Measurements from ENCODE around the gene PAM.

PAM gene

DNA sequence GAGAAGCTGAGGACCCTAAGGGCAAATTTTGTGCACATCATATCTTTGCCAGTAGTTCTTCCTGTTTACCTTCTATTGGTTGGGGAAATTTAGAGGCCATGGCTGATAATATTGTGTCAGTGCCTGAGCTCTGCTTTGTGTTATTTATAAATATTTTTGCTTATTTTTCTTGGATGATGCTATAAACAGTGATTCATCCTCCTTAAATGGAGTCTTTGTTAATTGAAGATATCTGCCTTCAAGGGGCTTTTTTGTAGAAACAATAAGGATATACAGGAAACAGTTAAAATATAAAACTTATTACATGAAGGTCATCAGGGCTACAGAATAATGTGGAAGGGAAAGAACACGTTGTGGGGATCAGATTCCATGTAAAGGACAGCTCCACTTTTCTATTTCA is 78.0 kb downstream of the PAM start:
- DNase-seq (ENCODE audit: low read depth in 1 of 2, low spot score in 1 of 2) = no peak
- TF ChIP-seq POLR2AphosphoS5 (IDR thresholded peaks at IDR 0.05; ENCODE audit: low read depth) (no peak), SPI1 (IDR thresholded peaks at IDR 0.05; ENCODE audit: borderline replicate concordance, low read depth) (no peak), REST (IDR thresholded peaks at IDR 0.05; ENCODE audit: insufficient replicate concordance, low read depth) (no peak), GABPA (IDR thresholded peaks at IDR 0.05; ENCODE audit: low read depth) (no peak)
- TF ChIP-seq, protein P1, sequence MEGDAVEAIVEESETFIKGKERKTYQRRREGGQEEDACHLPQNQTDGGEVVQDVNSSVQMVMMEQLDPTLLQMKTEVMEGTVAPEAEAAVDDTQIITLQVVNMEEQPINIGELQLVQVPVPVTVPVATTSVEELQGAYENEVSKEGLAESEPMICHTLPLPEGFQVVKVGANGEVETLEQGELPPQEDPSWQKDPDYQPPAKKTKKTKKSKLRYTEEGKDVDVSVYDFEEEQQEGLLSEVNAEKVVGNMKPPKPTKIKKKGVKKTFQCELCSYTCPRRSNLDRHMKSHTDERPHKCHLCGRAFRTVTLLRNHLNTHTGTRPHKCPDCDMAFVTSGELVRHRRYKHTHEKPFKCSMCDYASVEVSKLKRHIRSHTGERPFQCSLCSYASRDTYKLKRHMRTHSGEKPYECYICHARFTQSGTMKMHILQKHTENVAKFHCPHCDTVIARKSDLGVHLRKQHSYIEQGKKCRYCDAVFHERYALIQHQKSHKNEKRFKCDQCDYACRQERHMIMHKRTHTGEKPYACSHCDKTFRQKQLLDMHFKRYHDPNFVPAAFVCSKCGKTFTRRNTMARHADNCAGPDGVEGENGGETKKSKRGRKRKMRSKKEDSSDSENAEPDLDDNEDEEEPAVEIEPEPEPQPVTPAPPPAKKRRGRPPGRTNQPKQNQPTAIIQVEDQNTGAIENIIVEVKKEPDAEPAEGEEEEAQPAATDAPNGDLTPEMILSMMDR (IDR thresholded peaks at IDR 0.05; ENCODE audit: insufficient read depth, low read length) = no peak
- no peaks in the 10 kb centered on the region for H3K27me3 ChIP-seq (ENCODE audit: insufficient read depth, poor library complexity, severe bottlenecking)
- H3K4me3 ChIP-seq (replicated peaks; ENCODE audit: insufficient read depth, low read length) = no peak overlapping the region
- no peak overlapping the region for H3K27ac ChIP-seq (replicated peaks)

DNA sequence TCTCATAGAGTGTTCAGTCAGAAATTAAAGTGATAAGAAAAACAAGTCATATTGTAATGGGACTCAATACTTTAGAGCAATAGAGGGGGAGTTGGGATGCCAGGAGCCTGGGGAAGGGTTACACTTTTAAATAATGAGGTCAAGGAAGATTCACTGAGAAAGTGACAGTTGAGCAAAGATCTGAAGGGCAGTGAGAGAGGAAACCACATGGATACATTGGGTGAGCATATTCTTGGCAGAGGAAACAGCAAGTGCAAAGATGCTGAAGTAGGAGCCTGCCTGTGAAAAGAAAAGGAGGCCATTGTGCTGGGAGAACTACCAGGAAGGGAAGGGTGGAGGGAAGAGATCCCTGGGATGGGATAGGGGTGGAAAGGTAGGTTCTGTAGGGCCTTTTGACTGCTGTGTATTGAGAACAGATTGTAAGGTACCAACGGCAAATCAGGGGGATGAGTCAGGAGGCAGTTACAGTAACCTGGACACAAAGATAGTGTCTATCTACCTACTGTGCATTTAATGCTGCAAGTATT is 79.4 kb downstream of the PAM start:
- Histone ChIP-seq H3K4me3 (replicated peaks; ENCODE audit: insufficient read depth, low read length) (no peak overlapping the region), H3K27me3 (ENCODE audit: insufficient read depth, poor library complexity, severe bottlenecking) (no peaks in the 10 kb centered on the region), H3K27ac (replicated peaks) (no peak overlapping the region)
- TF ChIP-seq SPI1 (IDR thresholded peaks at IDR 0.05; ENCODE audit: borderline replicate concordance, low read depth) (no peak), GABPA (IDR thresholded peaks at IDR 0.05; ENCODE audit: low read depth) (no peak), POLR2AphosphoS5 (IDR thresholded peaks at IDR 0.05; ENCODE audit: low read depth) (no peak), REST (IDR thresholded peaks at IDR 0.05; ENCODE audit: insufficient replicate concordance, low read depth) (no peak)
- TF ChIP-seq, protein P1 (IDR thresholded peaks at IDR 0.05; ENCODE audit: insufficient read depth, low read length) = no peak
- DNase-seq (ENCODE audit: low read depth in 1 of 2, low spot score in 1 of 2) = peak in 1 of 2 experiments; percentile 3

GRCh38 chr5:102835717-102836116 is 80.6 kb downstream of the PAM start:
- peak overlapping the region; percentile 58 for H3K27ac ChIP-seq (replicated peaks)
- TF ChIP-seq REST (IDR thresholded peaks at IDR 0.05; ENCODE audit: insufficient replicate concordance, low read depth) = no peak
- no peak for TF ChIP-seq SPI1 (IDR thresholded peaks at IDR 0.05; ENCODE audit: borderline replicate concordance, low read depth)
- TF ChIP-seq, protein P1 (IDR thresholded peaks at IDR 0.05; ENCODE audit: insufficient read depth, low read length) = no peak
- TF ChIP-seq GABPA (IDR thresholded peaks at IDR 0.05; ENCODE audit: low read depth) = no peak
- no peak for TF ChIP-seq POLR2AphosphoS5 (IDR thresholded peaks at IDR 0.05; ENCODE audit: low read depth)

More at GRCh38 chr5:102835717-102836116, 80.6 kb downstream of the PAM start:
- no peak for DNase-seq (ENCODE audit: low read depth in 1 of 2, low spot score in 1 of 2)
- no peaks in the 10 kb centered on the region for H3K27me3 ChIP-seq (ENCODE audit: insufficient read depth, poor library complexity, severe bottlenecking)
- H3K4me3 ChIP-seq (replicated peaks; ENCODE audit: insufficient read depth, low read length) = no peak overlapping the region
